Nephron progenitor cell (in vitro differentiated cells): ENCODE measurements around the gene C3orf22.

Experiments used
- DNase-seq: peaks from one replicate; pipeline ENCODE4 v3.0.0; 2021
- H3K27ac Mint-ChIP-seq: 2 replicates; pipeline ENCODE4 v1.8.0; 2021; ENCODE audit warnings: mild to moderate bottlenecking, moderate library complexity, mixed read lengths
- H3K27me3 Mint-ChIP-seq: 2 replicates; pipeline ENCODE4 v1.8.0; 2021; ENCODE audit warnings: mild to moderate bottlenecking, low read depth, mixed read lengths; ENCODE audit not compliant: poor library complexity
- H3K36me3 Mint-ChIP-seq: 2 replicates; pipeline ENCODE4 v1.8.0; 2021; ENCODE audit warnings: low read depth, mixed read lengths
- H3K4me1 Mint-ChIP-seq: 2 replicates; pipeline ENCODE4 v1.8.0; 2021; ENCODE audit warnings: mixed read lengths
- H3K4me3 Mint-ChIP-seq: 2 replicates; pipeline ENCODE4 v1.8.0; 2021; ENCODE audit warnings: mild to moderate bottlenecking, moderate library complexity, mixed read lengths
- H3K9me3 Mint-ChIP-seq: 2 replicates; pipeline ENCODE4 v1.8.0; 2021; ENCODE audit warnings: mild to moderate bottlenecking, moderate library complexity, mixed read lengths
- TF ChIP-seq, protein P1 (sequence below): fragments of 200-600 bp; sonication (generic); IDR thresholded peaks from 2 replicates; pipeline ENCODE4 v1.5.0; 2021; ENCODE audit warnings: antibody characterized with exemption

Gene C3orf22

GRCh38 chr3:126528419-126528799 is 30.3 kb downstream of the C3orf22 start:
- Mint-ChIP-seq H3K27ac (no peak overlapping the region), H3K9me3 (no peaks in the 10 kb centered on the region), H3K27me3 (peaks cover 50% of the 10 kb centered on the region), H3K36me3 (no peaks in the 10 kb centered on the region), H3K4me1 (peaks cover 5% of the 10 kb centered on the region), H3K4me3 (no peak overlapping the region)
- TF ChIP-seq, protein P1, sequence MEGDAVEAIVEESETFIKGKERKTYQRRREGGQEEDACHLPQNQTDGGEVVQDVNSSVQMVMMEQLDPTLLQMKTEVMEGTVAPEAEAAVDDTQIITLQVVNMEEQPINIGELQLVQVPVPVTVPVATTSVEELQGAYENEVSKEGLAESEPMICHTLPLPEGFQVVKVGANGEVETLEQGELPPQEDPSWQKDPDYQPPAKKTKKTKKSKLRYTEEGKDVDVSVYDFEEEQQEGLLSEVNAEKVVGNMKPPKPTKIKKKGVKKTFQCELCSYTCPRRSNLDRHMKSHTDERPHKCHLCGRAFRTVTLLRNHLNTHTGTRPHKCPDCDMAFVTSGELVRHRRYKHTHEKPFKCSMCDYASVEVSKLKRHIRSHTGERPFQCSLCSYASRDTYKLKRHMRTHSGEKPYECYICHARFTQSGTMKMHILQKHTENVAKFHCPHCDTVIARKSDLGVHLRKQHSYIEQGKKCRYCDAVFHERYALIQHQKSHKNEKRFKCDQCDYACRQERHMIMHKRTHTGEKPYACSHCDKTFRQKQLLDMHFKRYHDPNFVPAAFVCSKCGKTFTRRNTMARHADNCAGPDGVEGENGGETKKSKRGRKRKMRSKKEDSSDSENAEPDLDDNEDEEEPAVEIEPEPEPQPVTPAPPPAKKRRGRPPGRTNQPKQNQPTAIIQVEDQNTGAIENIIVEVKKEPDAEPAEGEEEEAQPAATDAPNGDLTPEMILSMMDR = no peak
- DNase-seq = no peak

DNA sequence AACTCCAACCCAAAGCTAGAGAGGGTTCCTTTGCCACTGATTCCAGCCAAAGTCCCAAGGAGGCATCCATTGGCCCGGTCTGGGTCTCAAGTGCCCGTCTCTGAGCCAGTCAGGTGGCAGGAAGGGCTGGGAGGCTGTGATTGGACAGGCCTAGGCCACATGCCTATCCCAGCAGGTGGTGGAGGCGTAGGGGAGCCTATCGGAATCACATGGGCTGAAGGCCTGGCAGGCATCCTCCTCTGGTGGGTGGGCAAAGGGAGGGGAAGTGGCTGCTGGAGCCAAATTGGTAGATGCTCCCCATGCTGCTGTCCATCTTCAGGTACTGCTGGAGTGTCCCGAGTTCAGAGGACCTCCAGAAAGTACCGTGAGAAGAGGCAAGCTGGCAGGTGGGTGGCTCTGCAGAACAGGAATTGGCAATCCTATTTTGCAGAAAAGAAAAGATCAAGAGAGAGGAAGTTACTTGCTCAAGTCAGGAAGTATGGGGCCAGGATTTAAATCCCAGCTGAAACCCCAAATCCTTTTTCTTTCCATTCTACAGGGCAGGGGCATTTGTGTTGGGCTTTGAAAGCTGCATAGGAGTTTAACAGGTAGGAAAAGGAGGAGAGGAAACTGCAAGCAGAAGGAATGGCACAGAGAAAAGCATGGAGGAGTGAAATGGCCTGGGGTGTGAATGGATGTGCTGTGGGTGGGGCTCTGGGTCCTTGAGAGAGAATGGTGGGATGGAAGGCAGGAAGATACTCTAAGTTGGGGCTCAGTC is 31.1 kb downstream of the C3orf22 start:
- Mint-ChIP-seq H3K4me1 (peaks cover 5% of the 10 kb centered on the region), H3K9me3 (no peaks in the 10 kb centered on the region), H3K27me3 (peaks cover 50% of the 10 kb centered on the region), H3K4me3 (no peak overlapping the region), H3K27ac (no peak overlapping the region), H3K36me3 (no peaks in the 10 kb centered on the region)
- DNase-seq = no peak
- TF ChIP-seq, protein P1 = no peak

- no peaks in the 10 kb centered on the region for H3K36me3 Mint-ChIP-seq
- TF ChIP-seq, protein P1 = no peak
- H3K27me3 Mint-ChIP-seq = peaks cover 50% of the 10 kb centered on the region
- no peak overlapping the region for H3K27ac Mint-ChIP-seq
- no peaks in the 10 kb centered on the region for H3K9me3 Mint-ChIP-seq
- H3K4me3 Mint-ChIP-seq = no peak overlapping the region
- DNase-seq = no peak
- H3K4me1 Mint-ChIP-seq = peaks cover 5% of the 10 kb centered on the region
Observed at GRCh38 chr3:126527006-126527405, 31.7 kb downstream of the C3orf22 start.

- H3K27me3 Mint-ChIP-seq = peaks cover 48% of the 10 kb centered on the region
- H3K9me3 Mint-ChIP-seq = no peaks in the 10 kb centered on the region
Observed at GRCh38 chr3:126526668-126527005, 32.1 kb downstream of the C3orf22 start.

DNA sequence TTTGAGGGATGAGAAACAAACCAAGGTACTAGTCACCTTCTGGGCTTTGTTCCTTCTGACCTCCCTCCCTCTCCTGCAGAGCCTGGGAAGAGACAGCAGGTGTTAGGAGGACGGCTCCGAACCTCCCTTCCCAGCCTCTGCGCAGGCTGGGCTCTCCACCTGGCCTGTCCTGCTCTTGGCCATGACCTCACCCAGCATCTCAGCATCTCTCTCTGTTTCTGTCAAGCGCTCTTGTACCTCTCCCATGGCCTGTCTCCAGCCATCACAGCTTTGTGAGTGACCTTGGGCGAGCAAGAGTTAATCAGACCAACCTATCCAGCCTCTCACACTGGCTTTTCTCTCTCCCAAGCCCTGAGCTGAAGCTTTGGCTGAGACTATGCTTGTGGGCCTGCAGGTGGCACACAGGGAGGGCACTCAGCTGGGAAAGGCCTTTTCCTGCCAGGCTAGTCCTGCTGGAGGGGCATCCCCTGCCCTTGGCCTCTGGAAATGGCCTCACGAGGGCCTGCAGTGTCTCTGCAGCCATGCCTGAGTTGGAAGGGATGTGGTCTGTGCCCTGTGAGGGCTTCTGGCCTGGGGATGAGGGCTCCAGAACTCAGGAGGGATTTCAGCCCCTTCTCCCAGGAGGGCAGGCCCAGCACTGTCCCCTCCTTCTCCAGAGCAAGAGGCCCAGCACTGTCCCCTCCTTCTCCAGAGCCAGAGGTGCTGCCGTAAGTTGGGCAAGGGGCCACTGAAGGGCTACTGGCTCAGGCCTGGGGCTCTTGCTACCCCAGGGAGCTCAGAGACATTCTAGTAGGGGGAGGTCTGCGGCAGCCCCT is 32.7 kb downstream of the C3orf22 start:
- Mint-ChIP-seq H3K27ac (no peak overlapping the region), H3K27me3 (peaks cover 48% of the 10 kb centered on the region), H3K4me3 (peak overlapping the region; percentile 36), H3K4me1 (peaks cover 5% of the 10 kb centered on the region), H3K36me3 (no peaks in the 10 kb centered on the region), H3K9me3 (no peaks in the 10 kb centered on the region)
- DNase-seq = no peak
- TF ChIP-seq, protein P1 = no peak

More at GRCh38 chr3:126526668-126527005, 32.1 kb downstream of the C3orf22 start:
- DNase-seq = no peak
- H3K4me1 Mint-ChIP-seq = peaks cover 5% of the 10 kb centered on the region
- no peaks in the 10 kb centered on the region for H3K36me3 Mint-ChIP-seq
- H3K27ac Mint-ChIP-seq = no peak overlapping the region
- no peak overlapping the region for H3K4me3 Mint-ChIP-seq
- TF ChIP-seq, protein P1 = no peak
